Measurements from ENCODE around the gene ATG14. TPM values are rescaled to one million over a fixed set of nuclear protein-coding genes. Genes with fewer than 3 reads are reported as not detected.

Gene ATG14
- total RNA-seq, 5 donors from 2014 or later (not counting 1 experiment from before 2014, with no cell fraction given), result 13.2 to 18.1 (median 17.3) TPM

DNA sequence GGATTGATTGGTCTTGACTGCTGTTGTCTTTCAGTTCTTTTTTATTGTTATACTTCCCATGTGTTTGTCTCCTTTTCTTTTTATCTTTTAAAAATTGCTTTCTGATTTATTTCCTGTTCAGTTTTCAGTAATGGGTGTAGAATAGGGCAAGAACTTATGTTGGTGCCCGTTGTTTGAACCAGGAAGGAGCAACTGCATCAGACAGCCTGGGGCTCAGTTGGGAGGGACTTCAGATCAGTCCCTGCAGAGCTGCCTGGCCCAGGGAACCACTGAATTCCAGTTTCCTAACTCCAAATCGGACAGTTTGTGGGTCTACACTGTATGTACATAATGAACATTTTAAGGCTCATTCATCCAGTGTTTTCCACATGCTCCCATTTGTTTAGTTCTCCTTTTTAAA, 75.5 kb downstream of the ATG14 start:
- ATAC-seq (replicated peaks in 1 of 4), result peak in 3 of 4 experiments; percentile 30 to 46 (median 39)
- H3K36me3 Mint-ChIP-seq, result no peaks in the 10 kb centered on the region
- Histone ChIP-seq H3K36me3 (ENCODE audit: control insufficient read depth in 2 of 2, extremely low read depth in 1 of 2, insufficient read depth in 1 of 2, low read length in 1 of 2) (no peaks in the 10 kb centered on the region), H3K9me3 (no peaks in the 10 kb centered on the region), H3K27ac (ENCODE audit: low read length) (peak overlapping the region; percentile 81), H3K27me3 (replicated peaks in 1 of 2; ENCODE audit: control insufficient read depth in 2 of 2, extremely low read depth in 1 of 2, insufficient read depth in 2 of 2, low read length in 1 of 2) (no peaks in the 10 kb centered on the region), H3K4me1 (ENCODE audit: control insufficient read depth in 1 of 2, extremely low read depth in 1 of 2, insufficient read depth in 2 of 2, low read length in 2 of 2) (peaks cover 54 to 62% of the 10 kb centered on the region in 2 experiments), H3K4me3 (ENCODE audit: control insufficient read depth in 1 of 2, extremely low read depth in 1 of 2, low read length in 1 of 2) (no peak overlapping the region)
- 0% methylated on average over 1 of the region's 2 CpGs for WGBS (ENCODE audit: insufficient coverage)
- no peaks in the 10 kb centered on the region for H3K27me3 Mint-ChIP-seq
- DNase-seq, result peak in 19 of 35 experiments; percentile 10 to 48 (median 22)
- no peaks in the 10 kb centered on the region for H3K9me3 Mint-ChIP-seq
- H3K27ac Mint-ChIP-seq, result peak overlapping the region; percentile 87 to 89
- H3K4me3 Mint-ChIP-seq, result peak overlapping the region; percentile 18 to 60 (median 50)
- POLR2A ChIA-PET, result interaction anchor here in 1 of 2 donors (0.6 to 0.8 kb wide), 2 partner anchors 62 to 75 kb away, joined by 3 to 4 read pairs; partner anchors contain the start of gene ATG14
- H3K4me1 Mint-ChIP-seq, result peaks cover 83 to 87% (median 87%) of the 10 kb centered on the region in 3 donors
- CTCF ChIA-PET, result interaction anchor here (0.6 to 1.1 kb wide), 4 partner anchors 19 to 66 kb away, joined by 3 to 8 read pairs (median 4); no protein-coding TSS in a partner anchor

DNA sequence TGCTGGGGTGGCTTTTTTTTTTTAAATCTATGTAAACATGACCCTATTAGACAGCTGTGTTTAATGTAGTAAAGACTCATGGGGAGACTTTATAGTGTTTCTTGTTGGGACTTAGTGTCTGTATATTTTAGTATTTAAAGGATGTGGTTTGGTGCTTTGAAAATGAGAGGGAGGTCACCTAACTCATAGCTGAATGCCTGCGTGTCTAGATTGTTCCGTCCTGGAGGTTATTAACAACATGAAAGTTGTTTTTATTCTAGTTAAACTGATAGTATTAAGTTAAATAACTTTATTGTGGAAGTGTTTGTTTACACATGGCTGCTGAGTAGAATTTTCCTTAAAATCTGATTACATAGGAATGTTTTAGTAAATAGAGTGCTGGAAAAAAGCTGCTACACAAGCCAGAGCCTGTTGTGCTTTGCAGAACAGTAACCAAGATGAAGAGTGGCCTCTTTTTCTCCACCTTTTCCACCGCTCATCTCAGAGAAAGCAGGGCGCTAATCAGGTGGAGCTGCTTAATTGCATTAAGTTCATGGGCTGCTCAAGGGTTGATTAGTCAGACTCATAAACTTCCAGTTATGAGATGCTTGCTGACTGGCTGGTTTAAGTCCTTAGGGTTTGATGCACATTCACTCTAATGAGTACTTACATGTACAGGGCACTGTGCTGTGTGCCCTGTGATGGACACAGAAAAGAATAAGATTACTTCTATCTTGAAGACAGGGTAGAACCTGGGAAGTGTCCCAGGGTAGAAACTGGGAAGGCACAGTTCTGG, 77.7 kb downstream of the ATG14 start:
- H3K9me3 ChIP-seq, result no peaks in the 10 kb centered on the region
- Mint-ChIP-seq H3K27me3 (no peaks in the 10 kb centered on the region), H3K9me3 (no peaks in the 10 kb centered on the region), H3K27ac (peak overlapping the region; percentile 94 to 97), H3K4me1 (peaks cover 82 to 88% (median 87%) of the 10 kb centered on the region in 3 donors), H3K4me3 (peak overlapping the region; percentile 75 to 84 (median 83)), H3K36me3 (no peaks in the 10 kb centered on the region)
- H3K4me1 ChIP-seq (ENCODE audit: control insufficient read depth in 1 of 2, extremely low read depth in 1 of 2, insufficient read depth in 2 of 2, low read length in 2 of 2), result peaks cover 47 to 54% of the 10 kb centered on the region in 2 experiments
- no peaks in the 10 kb centered on the region for H3K27me3 ChIP-seq (replicated peaks in 1 of 2; ENCODE audit: control insufficient read depth in 2 of 2, extremely low read depth in 1 of 2, insufficient read depth in 2 of 2, low read length in 1 of 2)
- peak overlapping the region; percentile 81 for H3K27ac ChIP-seq (ENCODE audit: low read length)
- peak overlapping the region in 1 of 2 donors; percentile 15 for H3K4me3 ChIP-seq (ENCODE audit: control insufficient read depth in 1 of 2, extremely low read depth in 1 of 2, low read length in 1 of 2)
- no peaks in the 10 kb centered on the region for H3K36me3 ChIP-seq (ENCODE audit: control insufficient read depth in 2 of 2, extremely low read depth in 1 of 2, insufficient read depth in 1 of 2, low read length in 1 of 2)
- no CpG with 5 or more reads among the region's 4 CpGs for WGBS (ENCODE audit: insufficient coverage)
- ChIA-PET CTCF (interaction anchor here (0.5 to 2.8 kb wide), 19 partner anchors 13 to 184 kb away, joined by 3 to 35 read pairs (median 4); partner anchors contain the start of gene FBXO34 (in 1 of the 2)), POLR2A (interaction anchor here (0.6 to 1.3 kb wide), 4 partner anchors 41 to 815 kb away, joined by 3 to 5 read pairs (median 3); no protein-coding TSS in a partner anchor)
- ATAC-seq (replicated peaks in 1 of 4) (peak in 2 of 4 experiments; percentile 38 to 40), DNase-seq (peak in 1 of 35 experiments; percentile 48)

DNA sequence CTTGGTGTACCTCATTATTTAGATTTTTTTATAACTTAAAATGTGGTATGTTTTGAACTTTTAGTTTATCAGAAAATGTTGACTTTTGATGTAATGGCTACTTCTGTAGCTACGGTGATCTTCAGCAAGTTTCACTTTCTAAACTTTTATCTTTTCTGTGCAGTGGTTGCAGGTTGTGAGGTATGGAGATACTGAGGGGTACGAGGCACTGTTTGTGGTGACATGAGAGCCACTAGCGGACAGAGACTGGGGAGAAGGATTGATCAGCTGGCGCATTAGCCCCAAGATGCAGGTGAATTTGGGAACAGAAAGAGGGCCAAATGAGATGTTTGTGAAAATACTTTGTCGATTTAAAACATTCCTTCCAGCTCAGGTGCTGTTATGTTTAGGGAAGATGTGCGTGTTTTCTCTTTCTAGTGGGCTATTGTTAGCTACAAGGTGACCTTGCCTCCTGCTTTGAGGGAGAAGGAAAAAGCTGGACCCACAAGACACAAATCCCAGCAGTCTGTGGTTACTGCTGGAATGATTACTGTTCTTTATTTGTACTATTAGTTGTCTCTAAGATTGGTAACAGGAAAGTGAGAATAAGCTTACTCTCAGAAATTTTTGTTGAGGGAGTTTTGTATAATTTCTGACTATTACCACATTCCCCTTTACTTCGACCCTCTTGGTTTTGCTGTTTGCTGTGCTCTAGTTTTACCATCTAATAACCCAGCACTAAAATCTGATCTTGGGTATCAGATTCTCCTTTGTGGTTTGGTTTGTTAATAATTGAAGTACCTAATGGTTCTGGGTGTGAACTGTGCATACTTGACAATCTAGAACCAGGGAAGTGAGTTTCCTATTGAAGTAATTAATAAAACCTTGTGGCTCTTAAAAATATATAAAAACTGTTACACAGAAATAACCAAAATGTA, 78.7 kb downstream of the ATG14 start:
- peak overlapping the region; percentile 81 for H3K27ac ChIP-seq (ENCODE audit: low read length)
- WGBS (ENCODE audit: insufficient coverage), result 7% methylated on average over 5 of the region's 7 CpGs
- Mint-ChIP-seq H3K4me3 (peak overlapping the region; percentile 75 to 84 (median 83)), H3K4me1 (peaks cover 83 to 87% (median 85%) of the 10 kb centered on the region in 3 donors), H3K27ac (peak overlapping the region; percentile 94 to 97), H3K27me3 (no peaks in the 10 kb centered on the region), H3K36me3 (no peaks in the 10 kb centered on the region), H3K9me3 (no peaks in the 10 kb centered on the region)
- H3K36me3 ChIP-seq (ENCODE audit: control insufficient read depth in 2 of 2, extremely low read depth in 1 of 2, insufficient read depth in 1 of 2, low read length in 1 of 2), result no peaks in the 10 kb centered on the region
- peaks cover 38 to 49% of the 10 kb centered on the region in 2 experiments for H3K4me1 ChIP-seq (ENCODE audit: control insufficient read depth in 1 of 2, extremely low read depth in 1 of 2, insufficient read depth in 2 of 2, low read length in 2 of 2)
- H3K27me3 ChIP-seq (replicated peaks in 1 of 2; ENCODE audit: control insufficient read depth in 2 of 2, extremely low read depth in 1 of 2, insufficient read depth in 2 of 2, low read length in 1 of 2), result no peaks in the 10 kb centered on the region
- POLR2A ChIA-PET, result interaction anchor here (0.6 to 1.3 kb wide), 6 partner anchors 21 to 785 kb away, joined by 3 to 6 read pairs (median 4); no protein-coding TSS in a partner anchor
- H3K9me3 ChIP-seq, result no peaks in the 10 kb centered on the region
- CTCF ChIA-PET, result interaction anchor here (0.5 to 2.8 kb wide), 20 partner anchors 14 to 937 kb away, joined by 3 to 35 read pairs (median 4); partner anchors contain the start of gene FBXO34 (in 1 of the 2)
- peak in 5 of 35 experiments; percentile 7 to 54 (median 18) for DNase-seq
- peak overlapping the region in 1 of 2 donors; percentile 36 for H3K4me3 ChIP-seq (ENCODE audit: control insufficient read depth in 1 of 2, extremely low read depth in 1 of 2, low read length in 1 of 2)
- ATAC-seq (replicated peaks in 1 of 4), result peak; percentile 45 to 69 (median 63)

DNA sequence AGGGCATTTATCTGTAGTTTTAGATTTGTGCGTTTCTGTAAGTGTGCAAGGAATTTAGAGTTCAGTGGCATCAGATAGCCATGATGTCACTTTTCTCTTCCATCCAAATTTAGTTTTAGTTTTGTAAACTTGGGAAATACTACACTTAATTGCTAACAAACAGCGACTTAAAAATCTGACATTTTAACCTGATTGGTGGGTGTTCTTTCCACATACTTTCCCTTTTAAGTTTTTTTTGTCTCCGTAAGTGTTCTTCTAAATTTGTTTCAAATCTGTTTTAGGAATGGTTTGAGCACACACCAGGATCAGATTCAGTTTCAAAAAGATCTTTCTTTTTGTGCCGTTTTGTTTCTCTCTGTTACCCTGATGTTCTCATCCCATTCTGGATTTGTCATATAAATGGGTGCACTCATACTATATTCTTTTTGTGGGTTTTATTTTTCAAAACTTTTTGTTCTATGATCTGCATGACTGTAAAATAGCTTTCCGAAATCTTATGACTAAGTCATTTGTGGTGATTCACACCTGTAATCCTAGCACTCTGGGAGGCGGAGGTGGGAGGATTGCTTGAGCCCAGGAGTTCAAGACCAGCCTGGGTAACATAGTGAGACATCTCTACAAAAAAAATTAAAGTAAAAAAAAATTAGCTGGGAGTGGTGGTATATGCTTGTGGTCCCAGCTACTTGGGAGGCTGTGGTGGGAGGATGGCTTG, 81.5 kb downstream of the ATG14 start:
- peaks cover under 1% of the 10 kb centered on the region for H3K36me3 Mint-ChIP-seq
- peak overlapping the region; percentile 77 to 86 for H3K27ac Mint-ChIP-seq
- ChIA-PET POLR2A (interaction anchor here (0.7 to 0.8 kb wide), 2 partner anchors 12 to 28 kb away, joined by 3 read pairs; no protein-coding TSS in a partner anchor), CTCF (interaction anchor here in 1 of 2 donors (1.0 kb wide), 1 partner anchor 56 kb away, joined by 3 read pairs; no protein-coding TSS in a partner anchor)
- H3K9me3 Mint-ChIP-seq, result peaks cover 0 to 4% (median 0%) of the 10 kb centered on the region in 3 donors
- H3K27me3 Mint-ChIP-seq, result no peaks in the 10 kb centered on the region
- no peak overlapping the region for H3K4me3 ChIP-seq (ENCODE audit: control insufficient read depth in 1 of 2, extremely low read depth in 1 of 2, low read length in 1 of 2)
- H3K27ac ChIP-seq (ENCODE audit: low read length), result peak overlapping the region; percentile 17
- no peaks in the 10 kb centered on the region for H3K36me3 ChIP-seq (ENCODE audit: control insufficient read depth in 2 of 2, extremely low read depth in 1 of 2, insufficient read depth in 1 of 2, low read length in 1 of 2)
- peaks cover 21 to 32% of the 10 kb centered on the region in 2 experiments for H3K4me1 ChIP-seq (ENCODE audit: control insufficient read depth in 1 of 2, extremely low read depth in 1 of 2, insufficient read depth in 2 of 2, low read length in 2 of 2)
- 90% methylated on average over 2 of the region's 6 CpGs for WGBS (ENCODE audit: insufficient coverage)
- DNase-seq, result no peak
- no peaks in the 10 kb centered on the region for H3K27me3 ChIP-seq (replicated peaks in 1 of 2; ENCODE audit: control insufficient read depth in 2 of 2, extremely low read depth in 1 of 2, insufficient read depth in 2 of 2, low read length in 1 of 2)
- H3K9me3 ChIP-seq, result no peaks in the 10 kb centered on the region
- no peak for ATAC-seq (replicated peaks in 1 of 4)
- H3K4me1 Mint-ChIP-seq, result peaks cover 83 to 87% (median 85%) of the 10 kb centered on the region in 3 donors
- no peak overlapping the region for H3K4me3 Mint-ChIP-seq

DNA sequence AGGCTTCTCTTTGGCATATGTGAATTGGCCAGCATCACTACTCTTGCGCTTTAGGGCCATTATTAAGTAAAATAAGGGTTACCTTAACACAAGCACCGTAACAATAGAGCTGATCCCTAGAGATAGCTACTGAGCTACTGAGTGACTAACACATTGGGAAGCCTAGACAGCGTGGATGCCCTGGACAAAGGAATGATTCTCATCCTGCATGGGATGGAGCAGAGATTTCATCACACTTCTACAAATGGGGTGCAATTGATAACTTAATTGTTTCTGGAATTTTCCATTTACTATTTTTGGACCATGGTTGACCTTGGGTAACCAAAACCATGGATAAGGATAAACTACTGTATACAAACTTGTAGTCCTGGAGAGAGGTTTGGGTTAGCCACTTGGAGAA, 83.3 kb downstream of the ATG14 start:
- Mint-ChIP-seq H3K9me3 (peaks cover 0 to 4% (median 0%) of the 10 kb centered on the region in 3 donors), H3K4me3 (no peak overlapping the region), H3K27me3 (no peaks in the 10 kb centered on the region), H3K27ac (no peak overlapping the region), H3K36me3 (peaks cover 7% of the 10 kb centered on the region), H3K4me1 (peaks cover 69 to 72% (median 71%) of the 10 kb centered on the region in 3 donors)
- WGBS (ENCODE audit: insufficient coverage), result 100% methylated on average over 2 of the region's 3 CpGs
- ChIA-PET CTCF (interaction anchor here in 1 of 2 donors (0.5 kb wide), 1 partner anchor 107 kb away, joined by 4 read pairs; no protein-coding TSS in a partner anchor), POLR2A (no interaction called here)
- Histone ChIP-seq H3K36me3 (ENCODE audit: control insufficient read depth in 2 of 2, extremely low read depth in 1 of 2, insufficient read depth in 1 of 2, low read length in 1 of 2) (no peaks in the 10 kb centered on the region), H3K4me3 (ENCODE audit: control insufficient read depth in 1 of 2, extremely low read depth in 1 of 2, low read length in 1 of 2) (no peak overlapping the region), H3K27me3 (replicated peaks in 1 of 2; ENCODE audit: control insufficient read depth in 2 of 2, extremely low read depth in 1 of 2, insufficient read depth in 2 of 2, low read length in 1 of 2) (no peaks in the 10 kb centered on the region), H3K9me3 (no peaks in the 10 kb centered on the region), H3K27ac (ENCODE audit: low read length) (no peak overlapping the region), H3K4me1 (ENCODE audit: control insufficient read depth in 1 of 2, extremely low read depth in 1 of 2, insufficient read depth in 2 of 2, low read length in 2 of 2) (peaks cover 8 to 16% of the 10 kb centered on the region in 2 experiments)
- ATAC-seq (replicated peaks in 1 of 4) (no peak), DNase-seq (no peak)

Measured in T-cell (primary cell).